WTC11 (cell line): ENCODE results near the gene NFE2L3. TPM values are rescaled to one million over a fixed set of nuclear protein-coding genes. Genes with fewer than 3 reads are reported as not detected.

Experiments
- ATF6 ChIP-seq: sonication (generic); formaldehyde crosslinking; IDR thresholded peaks from 2 replicates; pipeline ENCODE4 v1.8.1; 2023; ENCODE audit warnings: mild to moderate bottlenecking, missing genetic modification reagents
- CBFB ChIP-seq: sonication (generic); formaldehyde crosslinking; IDR thresholded peaks from 2 replicates; pipeline ENCODE4 v1.8.1; 2022; ENCODE audit warnings: mild to moderate bottlenecking, low read depth, missing genetic modification reagents
- E2F1 ChIP-seq: sonication (generic); formaldehyde crosslinking; IDR thresholded peaks from 2 replicates; pipeline ENCODE4 v1.8.0; 2022; ENCODE audit warnings: mild to moderate bottlenecking, missing genetic modification reagents
- ERG ChIP-seq: fragments of 250-450 bp; sonication (Bioruptor Pico); IDR thresholded peaks from 2 replicates; pipeline ENCODE4 v1.8.0; 2021; ENCODE audit warnings: mild to moderate bottlenecking
- FOXJ3 ChIP-seq: sonication (generic); formaldehyde crosslinking; IDR thresholded peaks from 2 replicates; pipeline ENCODE4 v1.9.0; 2021; ENCODE audit warnings: missing genetic modification reagents, mild to moderate bottlenecking, borderline replicate concordance
- FOXK1 ChIP-seq: sonication (generic); formaldehyde crosslinking; IDR thresholded peaks from 2 replicates; pipeline ENCODE4 v1.8.0; 2022; ENCODE audit warnings: mild to moderate bottlenecking, moderate library complexity, missing genetic modification reagents
- GABPB1 ChIP-seq: sonication (generic); formaldehyde crosslinking; IDR thresholded peaks from 2 replicates; pipeline ENCODE4 v1.8.1; 2023; ENCODE audit warnings: mild to moderate bottlenecking, missing genetic modification reagents
- GRHL2 ChIP-seq: fragments of 250-450 bp; sonication (Bioruptor Pico); IDR thresholded peaks from 2 replicates; pipeline ENCODE4 v1.8.0; 2022; ENCODE audit warnings: mild to moderate bottlenecking, moderate library complexity; ENCODE audit not compliant: insufficient replicate concordance, severe bottlenecking
- GTF2I ChIP-seq: fragments of 250-450 bp; sonication (Bioruptor Pico); conservative IDR thresholded peaks from 2 replicates; pipeline ENCODE4 v1.4.0; 2021; ENCODE audit warnings: mild to moderate bottlenecking
- KAT7 ChIP-seq: sonication (generic); formaldehyde crosslinking; IDR thresholded peaks from 2 replicates; pipeline ENCODE4 v1.8.1; 2023; ENCODE audit warnings: missing genetic modification reagents, mild to moderate bottlenecking, borderline replicate concordance
- MXD4 ChIP-seq: fragments of 250-450 bp; sonication (Bioruptor Pico); IDR thresholded peaks from 2 replicates; pipeline ENCODE4 v1.8.0; 2021; ENCODE audit warnings: mild to moderate bottlenecking, moderate library complexity, borderline replicate concordance
- NFYB ChIP-seq: sonication (generic); formaldehyde crosslinking; conservative IDR thresholded peaks from 2 replicates; pipeline ENCODE4 v1.8.0; 2022; ENCODE audit warnings: low read depth, missing genetic modification reagents
- NR2C2 ChIP-seq: sonication (generic); formaldehyde crosslinking; IDR thresholded peaks from 2 replicates; pipeline ENCODE4 v1.8.0; 2022; ENCODE audit warnings: mild to moderate bottlenecking, missing genetic modification reagents
- PRRX2 ChIP-seq: fragments of 250-450 bp; sonication (Bioruptor Pico); IDR thresholded peaks from 2 replicates; pipeline ENCODE4 v1.8.0; 2021; ENCODE audit warnings: mild to moderate bottlenecking
- RELA ChIP-seq: sonication (generic); formaldehyde crosslinking; IDR thresholded peaks from 2 replicates; pipeline ENCODE4 v1.8.1; 2022; ENCODE audit warnings: missing genetic modification reagents, mild to moderate bottlenecking, borderline replicate concordance
- SMAD3 ChIP-seq: sonication (generic); formaldehyde crosslinking; IDR thresholded peaks from 2 replicates; pipeline ENCODE4 v1.8.0; 2022; ENCODE audit warnings: missing genetic modification reagents, mild to moderate bottlenecking, borderline replicate concordance
- ZBTB21 ChIP-seq: sonication (generic); formaldehyde crosslinking; IDR thresholded peaks from 2 replicates; pipeline ENCODE4 v1.8.1; 2023; ENCODE audit warnings: mild to moderate bottlenecking, missing genetic modification reagents, borderline replicate concordance
- ZNF219 ChIP-seq: sonication (generic); formaldehyde crosslinking; IDR thresholded peaks from 2 replicates; pipeline ENCODE4 v1.8.0; 2023; ENCODE audit warnings: missing genetic modification reagents, mild to moderate bottlenecking, borderline replicate concordance
- ZNF232 ChIP-seq: sonication (generic); formaldehyde crosslinking; IDR thresholded peaks from 2 replicates; pipeline ENCODE4 v1.8.0; 2022; ENCODE audit warnings: mild to moderate bottlenecking, missing genetic modification reagents
- ZNF317 ChIP-seq: sonication (generic); formaldehyde crosslinking; IDR thresholded peaks from 2 replicates; pipeline ENCODE4 v1.8.1; 2023; ENCODE audit warnings: low read depth, mild to moderate bottlenecking, moderate library complexity, missing genetic modification reagents, borderline replicate concordance
- total RNA-seq: library from RNA; stranded (reverse); gene quantifications from 3 replicates; pipeline ENCODE4 v1.2.3, GENCODE V29; 2021
- TF ChIP-seq, protein P1 (sequence below): fragments of 250-450 bp; sonication (Bioruptor Pico); IDR thresholded peaks from 2 replicates; pipeline ENCODE4 v1.9.0; 2021; ENCODE audit warnings: mild to moderate bottlenecking, borderline replicate concordance
- TF ChIP-seq, protein P2 (sequence below): sonication (generic); formaldehyde crosslinking; IDR thresholded peaks from 2 replicates; pipeline ENCODE4 v1.8.1; 2023; ENCODE audit warnings: mild to moderate bottlenecking, missing genetic modification reagents, moderate library complexity
- TF ChIP-seq, protein P3 (sequence below): fragments of 250-450 bp; sonication (Bioruptor Pico); conservative IDR thresholded peaks from 2 replicates; pipeline ENCODE4 v1.9.0; 2021; ENCODE audit warnings: mild to moderate bottlenecking
- TF ChIP-seq, protein P4 (sequence below): sonication (generic); formaldehyde crosslinking; IDR thresholded peaks from 2 replicates; pipeline ENCODE4 v1.8.0; 2022; ENCODE audit warnings: missing genetic modification reagents

NFE2L3 gene
- total RNA-seq, 1 experiment from 2014 or later = 66.8 TPM

GRCh38 chr7:26200038-26200443 is 48.0 kb downstream of the NFE2L3 start (continued):
- TF ChIP-seq, protein P1, sequence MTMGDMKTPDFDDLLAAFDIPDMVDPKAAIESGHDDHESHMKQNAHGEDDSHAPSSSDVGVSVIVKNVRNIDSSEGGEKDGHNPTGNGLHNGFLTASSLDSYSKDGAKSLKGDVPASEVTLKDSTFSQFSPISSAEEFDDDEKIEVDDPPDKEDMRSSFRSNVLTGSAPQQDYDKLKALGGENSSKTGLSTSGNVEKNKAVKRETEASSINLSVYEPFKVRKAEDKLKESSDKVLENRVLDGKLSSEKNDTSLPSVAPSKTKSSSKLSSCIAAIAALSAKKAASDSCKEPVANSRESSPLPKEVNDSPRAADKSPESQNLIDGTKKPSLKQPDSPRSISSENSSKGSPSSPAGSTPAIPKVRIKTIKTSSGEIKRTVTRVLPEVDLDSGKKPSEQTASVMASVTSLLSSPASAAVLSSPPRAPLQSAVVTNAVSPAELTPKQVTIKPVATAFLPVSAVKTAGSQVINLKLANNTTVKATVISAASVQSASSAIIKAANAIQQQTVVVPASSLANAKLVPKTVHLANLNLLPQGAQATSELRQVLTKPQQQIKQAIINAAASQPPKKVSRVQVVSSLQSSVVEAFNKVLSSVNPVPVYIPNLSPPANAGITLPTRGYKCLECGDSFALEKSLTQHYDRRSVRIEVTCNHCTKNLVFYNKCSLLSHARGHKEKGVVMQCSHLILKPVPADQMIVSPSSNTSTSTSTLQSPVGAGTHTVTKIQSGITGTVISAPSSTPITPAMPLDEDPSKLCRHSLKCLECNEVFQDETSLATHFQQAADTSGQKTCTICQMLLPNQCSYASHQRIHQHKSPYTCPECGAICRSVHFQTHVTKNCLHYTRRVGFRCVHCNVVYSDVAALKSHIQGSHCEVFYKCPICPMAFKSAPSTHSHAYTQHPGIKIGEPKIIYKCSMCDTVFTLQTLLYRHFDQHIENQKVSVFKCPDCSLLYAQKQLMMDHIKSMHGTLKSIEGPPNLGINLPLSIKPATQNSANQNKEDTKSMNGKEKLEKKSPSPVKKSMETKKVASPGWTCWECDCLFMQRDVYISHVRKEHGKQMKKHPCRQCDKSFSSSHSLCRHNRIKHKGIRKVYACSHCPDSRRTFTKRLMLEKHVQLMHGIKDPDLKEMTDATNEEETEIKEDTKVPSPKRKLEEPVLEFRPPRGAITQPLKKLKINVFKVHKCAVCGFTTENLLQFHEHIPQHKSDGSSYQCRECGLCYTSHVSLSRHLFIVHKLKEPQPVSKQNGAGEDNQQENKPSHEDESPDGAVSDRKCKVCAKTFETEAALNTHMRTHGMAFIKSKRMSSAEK (CRISPR knock-in tag) = peak; percentile 78; the same call in 1 of the 2 replicates
- TF ChIP-seq ATF6 = no peak
- no peak for TF ChIP-seq MXD4 (CRISPR knock-in tag)
- no peak; the same call in 1 of the 2 replicates for TF ChIP-seq PRRX2 (CRISPR knock-in tag)
- no peak for TF ChIP-seq E2F1 (CRISPR knock-in tag)
- TF ChIP-seq ERG (CRISPR knock-in tag) = no peak; the same call in 1 of the 2 replicates
- no peak; the same call in 1 of the 2 replicates for TF ChIP-seq KAT7
- TF ChIP-seq GABPB1 (CRISPR knock-in tag) = no peak
- TF ChIP-seq, protein P2, sequence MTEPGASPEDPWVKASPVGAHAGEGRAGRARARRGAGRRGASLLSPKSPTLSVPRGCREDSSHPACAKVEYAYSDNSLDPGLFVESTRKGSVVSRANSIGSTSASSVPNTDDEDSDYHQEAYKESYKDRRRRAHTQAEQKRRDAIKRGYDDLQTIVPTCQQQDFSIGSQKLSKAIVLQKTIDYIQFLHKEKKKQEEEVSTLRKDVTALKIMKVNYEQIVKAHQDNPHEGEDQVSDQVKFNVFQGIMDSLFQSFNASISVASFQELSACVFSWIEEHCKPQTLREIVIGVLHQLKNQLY = no peak
- TF ChIP-seq NR2C2 (CRISPR knock-in tag) = no peak
- no peak for TF ChIP-seq ZNF317
- TF ChIP-seq SMAD3 = no peak
- TF ChIP-seq ZBTB21 (CRISPR knock-in tag) = no peak
- no peak for TF ChIP-seq ZNF219 (CRISPR knock-in tag)
- TF ChIP-seq, protein P3, sequence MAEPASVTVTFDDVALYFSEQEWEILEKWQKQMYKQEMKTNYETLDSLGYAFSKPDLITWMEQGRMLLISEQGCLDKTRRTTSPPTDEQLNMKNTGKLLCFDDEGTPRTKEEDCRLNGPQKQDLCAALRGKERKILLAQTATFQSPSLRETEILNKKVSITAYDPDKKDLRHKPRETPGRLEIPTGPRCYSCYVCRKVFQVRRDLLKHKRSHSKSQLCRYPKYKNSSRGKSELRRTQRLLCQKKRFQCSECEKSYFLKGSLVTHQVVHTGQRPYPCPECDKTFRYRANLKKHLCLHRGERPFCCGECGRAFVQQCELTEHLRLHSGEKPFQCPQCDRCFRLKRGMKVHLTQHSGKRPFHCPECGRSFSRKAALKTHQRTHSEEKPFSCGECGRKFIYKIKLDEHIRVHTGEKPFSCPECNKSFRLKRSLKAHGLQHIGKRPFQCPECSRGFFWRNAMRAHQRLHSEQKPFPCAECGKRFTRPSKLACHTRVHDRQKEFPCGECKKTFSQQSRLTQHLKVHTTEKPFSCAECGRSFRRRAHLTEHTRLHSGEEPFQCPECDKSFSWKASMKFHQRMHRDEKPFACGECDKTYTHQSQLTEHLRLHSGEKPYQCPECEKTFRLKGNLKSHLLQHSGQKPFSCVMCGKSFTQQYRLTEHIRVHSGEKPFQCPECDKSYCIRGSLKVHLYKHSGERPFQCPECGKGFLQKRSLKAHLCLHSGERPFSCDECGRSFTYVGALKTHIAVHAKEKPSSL (CRISPR knock-in tag) = peak; percentile 85
- TF ChIP-seq NFYB = no peak
- no peak for TF ChIP-seq GTF2I (CRISPR knock-in tag)
- no peak for TF ChIP-seq CBFB (CRISPR knock-in tag)
- TF ChIP-seq FOXK1 = no peak
- TF ChIP-seq GRHL2 (CRISPR knock-in tag) = no peak
- TF ChIP-seq ZNF232 = no peak
- no peak for TF ChIP-seq FOXJ3 (CRISPR knock-in tag)
- TF ChIP-seq, protein P4, sequence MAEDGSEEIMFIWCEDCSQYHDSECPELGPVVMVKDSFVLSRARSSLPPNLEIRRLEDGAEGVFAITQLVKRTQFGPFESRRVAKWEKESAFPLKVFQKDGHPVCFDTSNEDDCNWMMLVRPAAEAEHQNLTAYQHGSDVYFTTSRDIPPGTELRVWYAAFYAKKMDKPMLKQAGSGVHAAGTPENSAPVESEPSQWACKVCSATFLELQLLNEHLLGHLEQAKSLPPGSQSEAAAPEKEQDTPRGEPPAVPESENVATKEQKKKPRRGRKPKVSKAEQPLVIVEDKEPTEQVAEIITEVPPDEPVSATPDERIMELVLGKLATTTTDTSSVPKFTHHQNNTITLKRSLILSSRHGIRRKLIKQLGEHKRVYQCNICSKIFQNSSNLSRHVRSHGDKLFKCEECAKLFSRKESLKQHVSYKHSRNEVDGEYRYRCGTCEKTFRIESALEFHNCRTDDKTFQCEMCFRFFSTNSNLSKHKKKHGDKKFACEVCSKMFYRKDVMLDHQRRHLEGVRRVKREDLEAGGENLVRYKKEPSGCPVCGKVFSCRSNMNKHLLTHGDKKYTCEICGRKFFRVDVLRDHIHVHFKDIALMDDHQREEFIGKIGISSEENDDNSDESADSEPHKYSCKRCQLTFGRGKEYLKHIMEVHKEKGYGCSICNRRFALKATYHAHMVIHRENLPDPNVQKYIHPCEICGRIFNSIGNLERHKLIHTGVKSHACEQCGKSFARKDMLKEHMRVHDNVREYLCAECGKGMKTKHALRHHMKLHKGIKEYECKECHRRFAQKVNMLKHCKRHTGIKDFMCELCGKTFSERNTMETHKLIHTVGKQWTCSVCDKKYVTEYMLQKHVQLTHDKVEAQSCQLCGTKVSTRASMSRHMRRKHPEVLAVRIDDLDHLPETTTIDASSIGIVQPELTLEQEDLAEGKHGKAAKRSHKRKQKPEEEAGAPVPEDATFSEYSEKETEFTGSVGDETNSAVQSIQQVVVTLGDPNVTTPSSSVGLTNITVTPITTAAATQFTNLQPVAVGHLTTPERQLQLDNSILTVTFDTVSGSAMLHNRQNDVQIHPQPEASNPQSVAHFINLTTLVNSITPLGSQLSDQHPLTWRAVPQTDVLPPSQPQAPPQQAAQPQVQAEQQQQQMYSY (CRISPR knock-in tag) = no peak
- no peak for TF ChIP-seq RELA (CRISPR knock-in tag)
